Liver (tissue), 9 donors: ENCODE measurements around the gene SLC6A2. TPM values are rescaled to one million over a fixed set of nuclear protein-coding genes. Genes with fewer than 3 reads are reported as not detected.

Source experiments
- DNase-seq: peaks from one replicate; pipeline ENCODE4 v3.0.0-alpha.2; 2017; ENCODE audit warnings: low spot score
- H3K27ac ChIP-seq, 2 donors: one replicate each; pipeline ENCODE4 v1.7.0; 2013; ENCODE audit warnings: inconsistent platforms in 2 of 2, low read length in 2 of 2, control low read depth in 1 of 2, low read depth in 1 of 2, mild to moderate bottlenecking in 1 of 2
- H3K27me3 ChIP-seq, 4 donors: one replicate each; pipeline versions ENCODE4 v1.6.1 to v1.7.0; 2013; ENCODE audit warnings: low read length in 3 of 4, inconsistent platforms in 1 of 4, mild to moderate bottlenecking in 1 of 4, moderate library complexity in 1 of 4; ENCODE audit not compliant: control insufficient read depth in 4 of 4, insufficient read depth in 4 of 4
- H3K36me3 ChIP-seq, 4 donors: one replicate each; pipeline versions ENCODE4 v1.6.1 to v1.7.0; 2013; ENCODE audit warnings: low read length in 3 of 4, mild to moderate bottlenecking in 3 of 4, low read depth in 1 of 4, moderate library complexity in 1 of 4; ENCODE audit not compliant: control insufficient read depth in 4 of 4, insufficient read depth in 3 of 4
- H3K4me1 ChIP-seq, 4 donors: one replicate each; pipeline versions ENCODE4 v1.6.1 to v1.7.0; 2013; ENCODE audit warnings: low read length in 3 of 4, mild to moderate bottlenecking in 3 of 4, moderate library complexity in 1 of 4; ENCODE audit not compliant: control insufficient read depth in 4 of 4, insufficient read depth in 4 of 4
- H3K4me3 ChIP-seq, 3 donors: one replicate each; pipeline versions ENCODE4 v1.6.1 to v1.7.0; 2013; ENCODE audit warnings: low read length in 3 of 3, control low read depth in 1 of 3, low read depth in 1 of 3, mild to moderate bottlenecking in 1 of 3
- H3K9ac ChIP-seq, 2 donors: one replicate each; pipeline ENCODE4 v1.7.0; 2013; ENCODE audit warnings: low read length in 2 of 2, mild to moderate bottlenecking in 2 of 2, moderate library complexity in 2 of 2, control low read depth in 1 of 2, low read depth in 1 of 2
- H3K9me3 ChIP-seq, 4 donors: one replicate each; pipeline versions ENCODE4 v1.6.1 to v1.7.0; 2013; ENCODE audit warnings: low read length in 3 of 4; ENCODE audit not compliant: control insufficient read depth in 4 of 4
- EGR1 ChIP-seq, 2 donors: IDR thresholded peaks; 2 replicates each; pipeline ENCODE4 v1.6.1; 2016 to 2018; ENCODE audit warnings: antibody characterized with exemption in 2 of 2, low read depth in 2 of 2
- FOXA1 ChIP-seq: IDR thresholded peaks from 2 replicates; pipeline ENCODE4 v1.6.1; 2016; ENCODE audit warnings: antibody characterized with exemption
- FOXA2 ChIP-seq: IDR thresholded peaks from 2 replicates; pipeline ENCODE4 v1.6.1; 2016; ENCODE audit warnings: antibody characterized with exemption
- GABPA ChIP-seq, 2 donors: IDR thresholded peaks in 1 of 2; conservative IDR thresholded peaks in 1 of 2; 2 replicates each; pipeline ENCODE4 v1.6.1; 2016; ENCODE audit warnings: antibody characterized with exemption in 2 of 2, mild to moderate bottlenecking in 1 of 2, moderate library complexity in 1 of 2
- HNF4A ChIP-seq, 2 donors: conservative IDR thresholded peaks; 2 replicates each; pipeline ENCODE4 v1.6.1; 2016; ENCODE audit warnings: antibody characterized with exemption in 2 of 2, mild to moderate bottlenecking in 2 of 2
- HNF4G ChIP-seq: IDR thresholded peaks from 2 replicates; pipeline ENCODE4 v1.6.1; 2016; ENCODE audit warnings: antibody characterized with exemption
- JUND ChIP-seq, 2 donors: IDR thresholded peaks; 2 replicates each; pipeline ENCODE4 v1.6.1; 2016; ENCODE audit warnings: antibody characterized with exemption in 2 of 2
- NR2F2 ChIP-seq: IDR thresholded peaks from 2 replicates; pipeline ENCODE4 v1.6.1; 2016; ENCODE audit warnings: antibody characterized with exemption
- RAD21 ChIP-seq, 2 donors: IDR thresholded peaks; 2 replicates each; pipeline ENCODE4 v1.6.1; 2016; ENCODE audit warnings: antibody characterized with exemption in 2 of 2, mild to moderate bottlenecking in 2 of 2
- REST ChIP-seq: IDR thresholded peaks from 2 replicates; pipeline ENCODE4 v1.6.1; 2016; ENCODE audit warnings: antibody characterized with exemption, mild to moderate bottlenecking
- RXRA ChIP-seq, 2 donors: IDR thresholded peaks; 2 replicates each; pipeline ENCODE4 v1.6.1; 2017 to 2018; ENCODE audit warnings: antibody characterized with exemption in 2 of 2, mild to moderate bottlenecking in 1 of 2
- SP1 ChIP-seq: IDR thresholded peaks from 2 replicates; pipeline ENCODE4 v1.6.1; 2018; ENCODE audit warnings: antibody characterized with exemption, mild to moderate bottlenecking
- ZBTB33 ChIP-seq: IDR thresholded peaks from 2 replicates; pipeline ENCODE4 v1.6.1; 2016; ENCODE audit warnings: antibody characterized with exemption
- WGBS: extraction: QIAGEN DNeasy Blood & Tissue Kit; methylation state at CpG from one replicate; pipeline ENCODE4 v1.1.7; 2013; 5-methylcytosine and 5-hydroxymethylcytosine counted together
- polyA plus RNA-seq, 2 donors: library from polyadenylated mRNA; stranded (reverse) in 1 of 2; unstranded in 1 of 2; fragments of 200-250 nt in 1 of 2; fragments of >200 nt in 1 of 2; fragmentation: Nextera tagmentation in 1 of 2; extraction: Ambion mirVana in 1 of 2; gene quantifications; one replicate each; pipeline versions ENCODE4 v1.2.1 to v1.2.3, GENCODE V29; 2013 to 2015
- total RNA-seq, 2 donors: library from RNA; depleted of rRNA; stranded (reverse); fragments of >200 nt; gene quantifications; one replicate each; pipeline ENCODE4 v1.2.3, GENCODE V29; 2014
- TF ChIP-seq, protein P1 (sequence below): IDR thresholded peaks from 2 replicates; pipeline ENCODE4 v1.6.1; 2016; ENCODE audit warnings: antibody characterized with exemption
- donor health status: healthy.
- donor health status: healthy.
- donor health status: healthy.
- donor health status: healthy.
- donor health status: healthy.

SLC6A2 gene
- total and polyA plus RNA-seq, 4 donors: under 0.01 to 0.10 (median 0.07) TPM; not detected in 1

GRCh38 chr16:55678161-55678821 is 22.5 kb downstream of the SLC6A2 start:
- WGBS: 88% methylated on average over 7 of the region's 7 CpGs
- Histone ChIP-seq H3K36me3 (no peaks in the 10 kb centered on the region), H3K9me3 (no peaks in the 10 kb centered on the region), H3K27me3 (no peaks in the 10 kb centered on the region), H3K9ac (no peak overlapping the region), H3K27ac (no peak overlapping the region), H3K4me3 (no peak overlapping the region), H3K4me1 (no peaks in the 10 kb centered on the region)
- no peak for DNase-seq
- TF ChIP-seq REST (no peak), JUND (IDR thresholded peaks at IDR 0.05) (no peak), NR2F2 (no peak)

GRCh38 chr16:55682086-55682485 is 26.3 kb downstream of the SLC6A2 start:
- no peak for DNase-seq
- 87% methylated on average over 7 of the region's 7 CpGs for WGBS

GRCh38 chr16:55685973-55686372 is 30.2 kb downstream of the SLC6A2 start:
- Histone ChIP-seq H3K9ac (no peak overlapping the region), H3K27me3 (no peaks in the 10 kb centered on the region), H3K27ac (no peak overlapping the region), H3K9me3 (peaks cover 0 to 4% (median 0%) of the 10 kb centered on the region in 4 donors), H3K36me3 (no peaks in the 10 kb centered on the region), H3K4me1 (no peaks in the 10 kb centered on the region), H3K4me3 (no peak overlapping the region)
- 95% methylated on average over 1 of the region's 1 CpG for WGBS
- TF ChIP-seq ZBTB33 (no peak), FOXA2 (no peak), JUND (IDR thresholded peaks at IDR 0.05) (no peak)
- no peak for DNase-seq

More at GRCh38 chr16:55682086-55682485, 26.3 kb downstream of the SLC6A2 start:
- H3K9ac ChIP-seq: no peak overlapping the region
- TF ChIP-seq NR2F2: no peak
- TF ChIP-seq EGR1 (IDR thresholded peaks at IDR 0.05; ENCODE audit: low read depth in 2 of 2): no peak
- peaks cover 0 to 4% (median 0%) of the 10 kb centered on the region in 4 donors for H3K9me3 ChIP-seq
- H3K27me3 ChIP-seq: no peaks in the 10 kb centered on the region
- no peak overlapping the region for H3K27ac ChIP-seq
- no peak overlapping the region for H3K4me3 ChIP-seq
- H3K36me3 ChIP-seq: no peaks in the 10 kb centered on the region
- H3K4me1 ChIP-seq: no peaks in the 10 kb centered on the region

GRCh38 chr16:55686671-55687070 is 30.9 kb downstream of the SLC6A2 start:
- Histone ChIP-seq H3K27ac (no peak overlapping the region), H3K4me1 (no peaks in the 10 kb centered on the region), H3K9ac (no peak overlapping the region), H3K9me3 (peaks cover 0 to 4% (median 0%) of the 10 kb centered on the region in 4 donors), H3K4me3 (no peak overlapping the region), H3K36me3 (no peaks in the 10 kb centered on the region), H3K27me3 (no peaks in the 10 kb centered on the region)
- no peak for DNase-seq
- WGBS: 80% methylated on average over 1 of the region's 1 CpG
- TF ChIP-seq FOXA1 (no peak), RAD21 (IDR thresholded peaks at IDR 0.05) (no peak), HNF4G (no peak), HNF4A (conservative IDR thresholded peaks at IDR 0.05) (no peak), SP1 (no peak), JUND (IDR thresholded peaks at IDR 0.05) (no peak), GABPA (IDR thresholded peaks at IDR 0.05 in 1 of 2, conservative IDR thresholded peaks at IDR 0.05 in 1 of 2) (no peak), REST (no peak), EGR1 (IDR thresholded peaks at IDR 0.05; ENCODE audit: low read depth in 2 of 2) (no peak), RXRA (IDR thresholded peaks at IDR 0.05) (no peak), FOXA2 (no peak)
- TF ChIP-seq, protein P1, sequence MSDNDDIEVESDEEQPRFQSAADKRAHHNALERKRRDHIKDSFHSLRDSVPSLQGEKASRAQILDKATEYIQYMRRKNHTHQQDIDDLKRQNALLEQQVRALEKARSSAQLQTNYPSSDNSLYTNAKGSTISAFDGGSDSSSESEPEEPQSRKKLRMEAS: no peak
